Measurements from ENCODE around the gene ARL5B. TPM values are rescaled to one million over a fixed set of nuclear protein-coding genes. Genes with fewer than 3 reads are reported as not detected.

ARL5B gene
- total RNA-seq, 1 donor from 2014 or later, result 6.9 TPM

GRCh38 chr10:18653112-18653511, 6.1 kb upstream of the ARL5B start:
- ATAC-seq (no peak), DNase-seq (no peak)
- intact Hi-C loops (cut with micrococcal nuclease), result no loop called here

DNA sequence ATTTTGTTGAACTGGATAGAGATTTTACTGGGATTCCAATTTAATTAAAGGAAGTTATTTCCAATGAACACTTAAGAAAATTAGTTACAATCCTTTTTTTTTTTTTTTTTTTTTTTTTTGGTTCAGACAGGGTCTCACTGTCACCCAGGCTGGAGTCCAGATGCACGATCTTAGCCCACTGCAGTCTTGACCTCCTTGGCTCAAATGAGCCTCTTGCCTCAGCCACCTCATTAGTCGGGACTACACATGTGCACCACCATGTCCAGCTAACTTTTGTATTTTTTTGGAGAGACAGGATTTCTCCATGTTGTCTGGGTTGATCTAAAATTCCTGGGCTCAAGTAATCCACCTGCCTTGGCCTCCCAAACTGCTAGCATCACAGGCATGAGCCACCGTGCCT, 2.5 kb upstream of the ARL5B start:
- ATAC-seq (no peak), DNase-seq (no peak)
- intact Hi-C loops (cut with micrococcal nuclease), result no loop called here

- intact Hi-C loops (cut with micrococcal nuclease), result no loop called here
- ATAC-seq, result no peak
- DNase-seq, result peak; percentile 39
These were observed 733 bp upstream of the ARL5B start for GRCh38 chr10:18658271-18659124.

GRCh38 chr10:18659819-18660535, 746 bp downstream of the ARL5B start:
- no peak for ATAC-seq
- intact Hi-C loops (cut with micrococcal nuclease), result no loop called here

GRCh38 chr10:18660816-18661431, 1.7 kb downstream of the ARL5B start:
- no peak for DNase-seq
- no peak for ATAC-seq
- intact Hi-C loops (cut with micrococcal nuclease), result no loop called here

More at GRCh38 chr10:18659819-18660535, 746 bp downstream of the ARL5B start:
- DNase-seq, result no peak

GRCh38 chr10:18664841-18665478, 5.7 kb downstream of the ARL5B start:
- intact Hi-C loops (cut with micrococcal nuclease), result no loop called here
- DNase-seq, result no peak
- no peak for ATAC-seq

DNA sequence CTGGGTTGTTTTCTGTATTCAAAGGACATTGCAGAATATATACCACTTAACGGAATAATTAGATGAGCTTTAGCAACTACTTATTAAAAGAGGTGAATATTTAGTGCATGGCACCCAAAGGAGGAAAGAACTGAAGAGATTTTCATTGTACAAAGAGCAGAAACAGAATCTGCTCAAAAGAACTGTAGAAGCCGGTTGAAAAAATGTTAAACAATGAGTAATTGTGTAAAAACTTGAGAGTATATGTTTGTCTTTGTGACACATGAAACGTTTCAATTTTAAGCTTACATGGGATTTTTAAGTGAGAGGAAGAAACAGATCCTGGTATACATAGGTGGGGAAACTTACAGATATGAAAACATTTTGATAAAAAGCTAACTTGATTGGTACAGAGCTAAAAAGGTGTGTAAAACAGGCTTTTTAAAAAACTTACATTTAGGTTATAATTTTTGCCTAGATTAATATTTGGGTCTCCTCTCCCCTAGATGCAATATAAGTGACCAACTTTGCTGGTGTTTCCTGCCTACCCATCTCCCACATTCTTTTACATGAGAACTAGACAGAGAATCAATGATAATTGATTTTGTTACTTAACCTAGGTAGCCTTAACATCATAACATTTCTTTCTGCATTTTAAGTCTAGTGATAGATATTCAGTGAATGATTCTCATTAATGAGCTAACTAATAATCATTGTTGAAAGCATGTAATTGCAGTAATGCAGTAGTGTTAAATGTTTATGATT, 6.8 kb downstream of the ARL5B start:
- DNase-seq, result no peak
- intact Hi-C loops (cut with micrococcal nuclease), result no loop called here
- no peak for ATAC-seq

- DNase-seq (no peak), ATAC-seq (no peak)
- intact Hi-C loops (cut with micrococcal nuclease), result no loop called here
These were observed 7.6 kb downstream of the ARL5B start for GRCh38 chr10:18666810-18667209.

GRCh38 chr10:18668026-18668425, 8.8 kb downstream of the ARL5B start:
- ATAC-seq, result no peak

DNA sequence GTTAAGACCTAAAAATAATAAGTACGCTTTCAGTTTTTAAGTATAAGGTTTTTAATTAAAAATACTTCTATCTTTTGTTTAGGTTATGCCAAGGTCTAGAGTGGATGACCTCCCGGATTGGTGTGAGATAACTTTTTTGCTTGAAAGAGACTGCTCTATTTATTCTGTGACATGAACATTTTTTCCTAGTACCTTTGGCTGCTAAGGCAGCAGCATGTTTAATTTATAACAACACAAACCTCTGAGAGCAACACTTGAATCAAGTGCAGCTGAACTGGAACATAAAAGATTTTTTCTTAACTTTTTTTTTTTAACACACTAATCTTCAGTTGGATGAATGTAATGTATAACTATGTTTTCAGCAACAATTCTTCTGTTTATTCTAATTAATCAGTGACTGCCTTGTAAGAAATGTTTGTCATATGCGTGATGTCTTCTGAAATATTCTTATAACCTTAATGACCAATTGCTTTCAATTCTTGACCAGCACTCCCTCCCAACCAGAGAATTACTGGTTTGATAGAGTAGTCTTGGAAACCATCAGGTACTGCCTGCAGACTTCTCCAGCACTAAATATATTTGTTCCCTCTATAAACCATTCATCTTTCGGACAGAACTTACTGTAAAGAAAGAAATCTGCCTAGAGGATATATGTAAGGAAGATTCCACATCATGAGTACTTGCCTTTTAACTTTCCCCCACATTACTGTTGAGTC, 16.0 kb downstream of the ARL5B start:
- intact Hi-C loops (cut with micrococcal nuclease), result no loop called here
- DNase-seq, result no peak
- no peak for ATAC-seq

More at GRCh38 chr10:18668026-18668425, 8.8 kb downstream of the ARL5B start:
- no peak for DNase-seq
- intact Hi-C loops (cut with micrococcal nuclease), result no loop called here

GRCh38 chr10:18680754-18681153, 21.5 kb downstream of the ARL5B start:
- DNase-seq, result no peak
- no peak for ATAC-seq
- intact Hi-C loops (cut with micrococcal nuclease), result no loop called here

DNA sequence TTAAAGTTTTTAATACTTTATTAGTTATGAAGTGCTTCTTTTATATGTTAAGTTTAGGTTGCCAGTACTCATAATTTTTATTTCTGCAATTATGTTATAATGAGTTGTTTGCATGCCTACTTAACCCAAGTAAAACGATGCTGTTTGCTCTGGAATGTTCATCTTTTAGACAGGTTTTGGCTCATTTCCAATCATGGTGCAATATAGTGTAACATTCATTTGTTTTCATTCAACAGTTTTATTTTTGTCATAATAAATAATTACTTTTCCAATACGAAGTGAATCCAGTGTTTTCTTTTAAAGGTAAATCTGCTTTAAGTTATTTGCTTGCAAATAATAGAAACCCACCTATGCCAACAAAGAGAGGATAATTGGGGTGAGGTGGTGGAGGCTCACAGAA, 22.1 kb downstream of the ARL5B start:
- intact Hi-C loops (cut with micrococcal nuclease), result no loop called here
- ATAC-seq (no peak), DNase-seq (no peak)

DNA sequence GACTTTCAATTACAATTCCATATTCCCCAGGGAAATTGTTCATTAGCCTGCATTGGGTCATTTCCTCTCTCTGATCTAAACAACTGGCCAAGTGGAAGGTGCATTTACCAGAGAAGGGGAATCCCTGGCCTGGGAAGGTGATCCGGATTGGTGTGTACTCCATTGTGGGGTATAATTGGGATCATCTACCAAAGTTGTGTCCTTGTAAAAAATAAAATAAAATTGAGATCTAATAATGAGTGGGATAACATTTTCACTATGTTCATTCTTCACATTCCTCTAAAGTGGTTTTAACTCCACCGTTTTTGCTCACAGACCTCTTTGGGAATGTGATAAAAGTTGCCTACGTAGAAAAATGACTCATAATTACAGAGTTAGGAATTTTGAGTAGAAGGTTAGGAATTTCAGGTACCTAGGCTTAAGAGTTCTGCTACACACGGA, 22.8 kb downstream of the ARL5B start:
- intact Hi-C loops (cut with micrococcal nuclease), result no loop called here
- no peak for ATAC-seq
- DNase-seq, result no peak

- DNase-seq (no peak), ATAC-seq (no peak)
- intact Hi-C loops (cut with micrococcal nuclease), result no loop called here
These were observed 24.2 kb downstream of the ARL5B start for GRCh38 chr10:18683427-18683826.

DNA sequence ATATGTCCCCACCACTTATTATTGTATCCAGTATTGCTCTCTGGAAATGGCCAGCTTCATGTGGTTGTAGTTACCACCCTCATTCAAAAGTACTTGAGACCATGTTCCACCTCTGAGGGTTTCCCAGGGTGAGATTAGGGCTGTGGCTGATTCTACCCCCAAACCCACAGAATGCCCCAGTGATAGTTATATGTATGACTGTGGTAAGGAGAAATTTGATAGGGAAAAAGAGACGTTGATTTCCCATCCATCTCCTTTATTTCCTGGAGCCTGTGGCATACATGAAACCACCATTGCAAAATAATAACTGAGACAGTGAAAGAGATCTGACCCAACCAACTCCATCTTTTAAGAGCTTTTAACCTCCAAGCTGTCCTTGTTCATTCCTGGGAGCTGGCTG, 25.2 kb downstream of the ARL5B start:
- DNase-seq, result no peak
- no peak for ATAC-seq
- intact Hi-C loops (cut with micrococcal nuclease), result no loop called here

GRCh38 chr10:18684953-18685352, 25.7 kb downstream of the ARL5B start:
- ATAC-seq, result no peak
- intact Hi-C loops (cut with micrococcal nuclease), result no loop called here
- DNase-seq, result no peak

DNA sequence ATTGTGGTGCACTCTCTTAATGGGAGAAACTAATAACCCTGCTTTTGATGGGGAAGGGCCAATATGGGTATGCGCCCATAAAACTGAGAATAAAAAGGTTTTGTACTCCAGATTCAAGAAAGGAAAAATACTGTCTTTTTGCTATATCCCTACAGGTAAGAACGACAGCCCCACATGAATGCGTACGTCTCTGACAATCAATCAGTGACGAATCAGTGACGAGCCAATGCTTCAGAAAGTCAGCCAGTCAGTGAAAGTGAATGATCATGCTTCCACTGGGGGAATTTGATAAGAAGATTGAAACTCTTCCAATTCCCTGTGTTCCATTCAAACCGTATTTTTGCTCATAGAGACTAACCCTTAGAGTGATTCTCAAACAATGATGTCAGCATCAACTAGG, 26.3 kb downstream of the ARL5B start:
- DNase-seq (no peak), ATAC-seq (no peak)
- intact Hi-C loops (cut with micrococcal nuclease), result no loop called here

- ATAC-seq (no peak), DNase-seq (no peak)
- intact Hi-C loops (cut with micrococcal nuclease), result no loop called here
These were observed 28.0 kb downstream of the ARL5B start for GRCh38 chr10:18687195-18687594.
